KBM-7 (cell line): ENCODE data around the gene SH3BP4.
"Not testable (repeated sequence)": the region's sequence is repeated elsewhere in the genome, so short reads cannot be mapped to it uniquely, and the experiment has no call there.

ENCODE experiments used
- DNase-seq: peaks from one replicate; pipeline ENCODE4 v3.0.0-alpha.2; 2015
- in situ Hi-C: fragments of 300-500 bp; cut with MboI; formaldehyde crosslinking; loops from 2 replicates; pipeline ENCODE4 v1.14.3; 2020; ENCODE audit warnings: low sequenced_read_pairs, low pct_unique_long_range_greater_than_20kb, mixed read lengths

Gene SH3BP4

DNA sequence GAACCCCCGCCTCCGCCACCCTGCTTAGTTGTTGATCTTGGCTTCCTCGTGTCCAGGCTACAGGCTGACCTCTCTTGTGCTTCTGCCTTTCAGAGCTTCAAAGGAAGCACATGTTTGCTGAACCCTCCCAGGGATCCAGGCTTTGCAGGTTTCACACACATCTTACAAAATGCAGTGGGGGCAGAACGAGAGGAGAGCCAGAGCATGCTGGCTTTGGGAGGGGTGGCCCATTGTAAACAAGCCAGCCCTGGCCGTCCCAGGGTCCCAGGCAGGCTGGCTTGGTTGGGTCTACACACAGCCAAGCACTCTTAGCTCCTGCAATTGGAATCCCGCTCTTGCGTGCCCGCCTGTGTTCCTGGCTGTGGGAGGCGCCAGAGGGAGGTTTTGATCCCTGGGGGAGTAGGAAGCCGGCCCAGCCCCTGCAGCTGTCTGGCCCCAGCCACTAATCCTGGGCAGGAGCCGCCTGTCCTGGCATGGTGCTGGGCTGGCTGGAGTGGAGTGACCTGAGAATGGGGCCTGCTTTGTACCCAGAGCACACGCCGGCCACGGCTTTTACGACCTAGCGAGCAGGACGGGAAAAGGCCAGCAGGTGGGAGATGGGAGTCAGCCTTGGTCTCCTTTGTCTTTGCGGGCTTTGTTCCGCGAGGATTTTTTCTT is 53.9 kb downstream of the SH3BP4 start:
- in situ Hi-C loops, result no loop called here

DNA sequence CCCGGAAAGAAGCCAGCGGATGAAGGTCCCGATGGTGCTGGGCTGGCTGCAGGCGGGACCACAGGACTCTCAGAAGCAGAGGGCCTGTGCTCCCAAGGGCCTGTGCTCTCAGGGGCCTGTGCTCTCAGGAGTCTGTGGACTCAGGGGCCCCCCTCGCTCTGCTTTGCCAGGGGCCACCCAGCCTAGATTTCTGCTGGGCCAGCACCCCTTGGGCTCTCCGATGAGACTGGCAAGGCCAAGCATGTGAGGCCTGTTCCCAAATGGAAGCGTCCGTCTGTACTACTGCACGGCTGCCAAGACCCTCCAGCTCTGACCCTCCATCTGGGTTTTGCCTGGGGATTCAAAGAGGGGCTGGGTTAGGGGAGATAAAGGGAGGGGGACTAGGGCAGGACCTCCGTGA is 54.6 kb downstream of the SH3BP4 start:
- no peak for DNase-seq
- in situ Hi-C loops, result no loop called here

More for the DNA sequence above, 53.9 kb downstream of the SH3BP4 start:
- DNase-seq, result no peak

GRCh38 chr2:235006986-235007385 is 55.2 kb downstream of the SH3BP4 start:
- no peak for DNase-seq
- in situ Hi-C loops, result no loop called here

DNA sequence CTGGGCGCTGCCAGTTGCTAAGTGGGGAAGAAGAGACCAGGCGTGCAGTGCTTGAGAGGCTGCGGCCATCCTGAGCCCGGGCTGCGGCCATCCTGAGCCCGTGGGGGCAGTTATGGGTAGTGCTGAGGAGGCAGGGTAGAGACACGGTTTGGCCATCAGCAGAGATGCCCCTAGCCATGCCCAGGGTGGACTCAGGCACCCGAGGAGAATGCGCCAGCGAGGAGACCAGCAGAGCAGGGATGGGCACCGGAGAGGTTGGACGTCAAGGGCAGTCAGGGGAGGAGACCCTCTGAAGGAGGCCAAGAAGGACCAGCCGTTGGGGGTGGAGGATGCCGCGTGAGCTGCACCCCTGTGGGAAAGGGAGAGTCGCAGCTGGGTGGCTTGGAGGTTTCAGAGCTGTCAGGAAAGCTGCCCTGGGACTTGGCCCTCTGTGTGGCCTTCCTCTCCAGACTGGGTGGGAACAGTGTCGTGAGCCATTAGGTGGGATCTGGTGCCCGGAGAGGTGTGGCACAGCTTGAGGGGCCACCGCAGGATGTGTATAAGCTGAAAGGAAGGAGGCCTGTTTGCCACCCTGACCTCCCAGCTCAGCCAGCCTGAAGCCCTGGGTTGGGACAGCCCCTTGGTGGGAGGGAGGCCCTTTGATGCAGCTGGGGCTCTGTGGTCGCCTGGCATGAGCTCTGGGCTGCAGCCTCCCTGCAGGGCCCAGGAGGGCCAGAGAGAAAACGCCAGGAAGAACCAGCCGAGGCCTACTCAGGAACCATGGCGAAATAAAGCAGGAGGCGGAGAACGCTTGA is 56.0 kb downstream of the SH3BP4 start:
- in situ Hi-C loops, result no loop called here
- no peak for DNase-seq

GRCh38 chr2:235008584-235009044 is 56.8 kb downstream of the SH3BP4 start:
- in situ Hi-C loops, result no loop called here
- DNase-seq, result no peak

- no peak for DNase-seq
- in situ Hi-C loops, result no loop called here
Measured at GRCh38 chr2:235009081-235009480, 57.3 kb downstream of the SH3BP4 start.

GRCh38 chr2:235010117-235010714 is 58.4 kb downstream of the SH3BP4 start:
- DNase-seq, result no peak

GRCh38 chr2:235011607-235011928 is 59.8 kb downstream of the SH3BP4 start:
- in situ Hi-C loops, result no loop called here
- DNase-seq, result no peak

More at GRCh38 chr2:235010117-235010714, 58.4 kb downstream of the SH3BP4 start:
- in situ Hi-C loops, result no loop called here

DNA sequence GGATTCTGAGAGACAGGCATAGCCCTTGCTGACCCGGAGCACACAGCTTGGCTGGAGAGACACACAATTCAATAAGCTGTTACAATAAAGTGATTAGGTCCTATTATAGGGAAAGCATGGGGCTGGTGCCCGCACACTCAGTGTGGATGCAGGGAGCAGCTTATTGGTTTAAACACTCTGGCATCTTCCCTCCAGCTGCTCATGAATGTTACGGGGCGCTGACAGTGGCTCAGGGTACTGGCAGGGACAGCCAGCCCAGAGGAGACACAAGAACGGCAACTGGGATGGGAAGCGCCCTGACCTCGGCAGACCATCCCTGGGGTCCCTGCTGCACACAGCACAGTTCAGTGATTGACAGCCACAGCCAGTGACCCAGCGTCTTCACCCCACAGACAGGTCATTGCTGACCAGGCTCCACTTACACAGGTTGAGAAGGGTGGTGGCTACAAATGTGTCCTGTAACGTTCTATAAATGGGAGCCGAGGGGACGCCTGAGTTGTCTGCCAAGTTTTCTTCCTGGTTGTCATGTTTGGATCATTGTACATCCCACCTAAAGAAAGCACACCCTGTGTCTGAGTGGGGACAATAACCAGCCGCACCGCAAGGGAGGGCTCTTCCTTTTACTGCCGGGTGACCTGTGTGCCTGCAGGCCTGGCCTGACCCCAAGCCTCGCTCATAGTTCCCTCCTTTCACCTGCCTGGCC is 60.3 kb downstream of the SH3BP4 start:
- no peak for DNase-seq
- in situ Hi-C loops, result no loop called here

DNA sequence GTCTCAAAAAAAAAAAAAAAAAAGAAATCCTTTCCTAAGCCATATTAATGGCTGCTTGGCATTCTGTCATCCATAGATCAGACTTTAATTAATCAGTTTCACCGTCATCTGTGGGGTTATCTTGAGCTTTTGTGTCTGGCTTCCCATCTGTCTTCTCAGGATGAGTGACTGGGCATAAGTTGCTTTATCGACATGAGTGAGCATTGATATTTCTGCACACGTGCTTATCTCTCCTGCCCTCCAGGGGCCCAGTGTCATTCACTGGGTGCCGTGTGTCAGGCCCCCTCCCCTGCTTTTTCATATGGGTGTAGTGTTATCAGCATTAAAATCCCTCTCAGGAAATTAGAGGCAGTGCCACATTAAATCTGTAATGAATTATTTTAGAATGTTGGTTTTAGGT is 65.6 kb downstream of the SH3BP4 start:
- no peak for DNase-seq

DNA sequence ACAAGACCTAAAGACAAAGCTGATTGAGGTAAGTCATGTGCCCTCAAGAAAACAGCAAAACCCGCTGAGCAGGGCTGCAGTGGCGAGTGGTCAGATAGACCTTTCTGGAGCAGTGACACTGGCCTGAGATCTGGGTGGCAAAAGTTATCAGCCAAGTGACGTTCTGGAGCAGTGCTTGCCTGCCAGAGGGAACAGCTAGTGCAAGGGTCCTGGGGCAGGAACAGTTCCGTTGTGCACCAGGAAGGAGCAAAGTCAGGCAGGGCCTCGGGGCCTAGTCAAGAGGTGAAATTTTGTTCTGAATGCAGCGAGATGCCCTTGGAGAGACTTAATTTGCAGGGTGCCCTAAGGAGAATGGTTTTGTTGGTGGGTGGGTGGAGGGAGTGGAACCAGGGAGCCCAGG is 67.0 kb downstream of the SH3BP4 start:
- in situ Hi-C loops, result no loop called here
- no peak for DNase-seq

More for the DNA sequence above, 65.6 kb downstream of the SH3BP4 start:
- in situ Hi-C loops, result no loop called here

GRCh38 chr2:235020141-235020540 is 68.3 kb downstream of the SH3BP4 start:
- in situ Hi-C loops, result not testable (repeated sequence)

GRCh38 chr2:235021752-235022151 is 69.9 kb downstream of the SH3BP4 start:
- no peak for DNase-seq
- in situ Hi-C loops, result no loop called here

More at GRCh38 chr2:235020141-235020540, 68.3 kb downstream of the SH3BP4 start:
- not testable (repeated sequence) for DNase-seq

DNA sequence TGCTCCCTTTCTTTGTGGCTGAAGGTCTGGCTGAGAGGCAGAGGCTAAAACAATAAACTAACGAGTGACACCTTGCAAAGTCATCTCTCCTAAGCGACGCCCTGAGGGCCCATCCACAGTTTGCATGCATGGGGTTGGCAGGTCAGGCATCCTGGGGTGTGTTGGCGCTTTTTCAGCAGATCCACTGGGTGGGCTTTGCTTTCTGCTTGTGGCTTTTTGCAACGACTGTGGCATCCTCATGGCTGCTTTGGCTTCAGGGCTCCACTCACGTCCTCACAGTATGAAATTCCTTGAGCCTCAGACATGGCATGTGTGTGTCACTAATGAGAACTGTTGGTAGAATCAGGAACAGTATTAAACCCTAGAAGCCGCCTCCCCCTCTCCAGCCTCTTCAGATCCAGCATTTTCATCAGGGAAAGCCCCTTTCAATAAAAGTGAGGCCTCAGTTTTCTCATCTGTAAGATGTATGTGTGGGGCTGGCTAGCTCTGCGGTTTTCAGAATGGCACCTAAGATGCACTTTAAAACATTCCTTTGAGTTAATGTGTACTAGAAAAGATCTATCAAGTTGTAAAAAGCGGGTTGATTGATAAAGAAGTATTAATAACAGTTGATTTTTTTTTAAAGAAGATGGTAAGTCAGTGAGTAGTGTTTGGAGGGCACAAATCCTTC is 72.5 kb downstream of the SH3BP4 start:
- no peak for DNase-seq
- in situ Hi-C loops, result no loop called here

DNA sequence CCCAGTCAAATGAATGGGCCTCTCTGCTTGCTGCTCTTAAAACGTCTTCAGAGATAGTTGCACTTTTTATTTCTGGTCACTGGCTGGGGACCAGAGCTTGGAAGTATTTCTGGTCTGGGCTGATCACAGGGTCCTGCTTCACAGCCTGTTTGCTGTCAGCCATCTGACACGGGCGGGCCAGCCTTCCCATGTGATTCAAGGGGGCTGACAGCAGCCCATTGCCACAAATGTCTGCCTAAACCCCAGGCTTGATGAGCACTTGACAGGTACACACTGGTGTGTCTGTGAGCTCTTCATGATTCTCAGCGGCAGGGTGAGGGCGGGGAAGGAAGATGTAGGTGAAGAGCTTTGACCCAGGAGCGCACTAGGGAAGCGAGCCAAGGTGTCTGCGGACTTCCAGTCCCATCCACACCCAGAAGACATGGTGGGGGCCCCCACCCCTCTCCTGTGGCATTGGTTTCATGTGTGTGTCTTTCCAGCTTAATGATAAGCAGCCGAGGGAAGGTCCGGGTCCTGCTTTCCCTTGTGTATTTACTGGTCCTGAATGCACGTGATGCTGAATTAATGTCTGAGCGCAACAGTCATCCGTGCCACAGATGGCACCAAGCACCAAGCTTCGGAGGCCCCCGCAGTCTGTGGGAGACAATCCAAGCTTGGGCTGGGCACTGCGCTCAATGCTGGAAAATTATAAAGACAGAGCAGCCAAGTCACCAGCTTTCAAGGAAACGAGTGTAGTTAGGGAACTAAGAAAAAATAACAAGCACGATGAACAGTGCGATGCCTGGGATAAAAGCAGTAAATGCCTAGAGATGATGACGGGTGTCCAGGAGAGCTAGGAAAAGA is 73.3 kb downstream of the SH3BP4 start:
- in situ Hi-C loops, result no loop called here
- no peak for DNase-seq

DNA sequence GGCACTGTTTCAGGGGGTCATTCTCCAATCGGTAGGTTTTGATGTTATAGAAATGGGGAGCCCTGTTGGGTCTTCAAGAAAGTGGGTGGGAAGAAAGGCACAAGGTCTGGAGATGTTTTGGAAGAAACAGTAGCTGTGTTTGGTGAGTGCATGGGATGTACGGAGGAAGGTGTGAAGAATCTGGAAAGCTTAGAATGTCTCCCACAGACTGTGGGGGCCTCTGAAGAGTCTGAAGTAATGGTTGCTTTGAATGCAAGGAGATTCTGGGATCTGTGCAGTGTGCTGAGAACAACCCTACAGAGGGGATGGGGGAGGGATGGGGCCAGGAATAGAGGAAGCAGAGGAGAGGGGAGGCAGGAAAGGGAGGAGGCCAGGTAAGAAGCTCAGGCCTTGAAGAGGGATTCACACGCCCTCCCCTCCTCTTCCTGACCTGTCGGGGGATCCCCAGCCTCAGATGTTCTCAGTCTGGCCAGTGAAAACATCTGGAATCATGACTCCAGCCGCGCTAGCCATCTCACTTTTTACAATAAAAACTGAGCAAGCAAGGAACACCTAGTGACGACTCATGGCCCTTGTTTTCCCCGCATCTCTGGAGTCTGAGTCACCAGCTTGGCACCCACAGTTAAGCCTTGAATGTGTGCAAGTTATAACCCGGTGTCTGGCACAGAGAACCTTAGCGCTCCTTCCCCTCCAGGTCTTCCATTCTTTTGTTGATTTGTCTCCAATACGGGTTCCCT is 74.2 kb downstream of the SH3BP4 start:
- DNase-seq, result no peak
- in situ Hi-C loops, result no loop called here

GRCh38 chr2:235026649-235027557 is 75.1 kb downstream of the SH3BP4 start:
- in situ Hi-C loops, result no loop called here
- no peak for DNase-seq
